HepG2 (cell line): ENCODE measurements around the gene ENTREP1. TPM values are rescaled to one million over a fixed set of nuclear protein-coding genes. Genes with fewer than 3 reads are reported as not detected.

Source experiments
- ATAC-seq: fragments of 200-7000 bp; cut with Tn5 transposase; 3 replicates; pipeline ENCODE4 v1.9.1; 2020; ENCODE audit warnings: mild to moderate bottlenecking, moderate library complexity
- Bru-seq: library from RNA; stranded (reverse); fragments of 400-500 nt; gene quantifications from one replicate; lab custom pipeline; 2021; lab: Mats Ljungman, UMichigan
- BruChase-seq, 2 experiments: library from RNA; stranded (reverse); fragments of 400-500 nt; gene quantifications; one replicate each; lab custom pipeline; 2021; lab: Mats Ljungman, UMichigan
- BruUV-seq: library from RNA; stranded (reverse); fragments of 400-500 nt; replicated peaks from 2 replicates; lab custom pipeline; 2021; lab: Mats Ljungman, UMichigan
- CTCF ChIA-PET: fragments of 300-600 bp; formaldehyde crosslinking; extraction: SDS; loops from one replicate; lab custom pipeline; 2021; ENCODE audit warnings: low total read pairs, inconsistent platforms, low intra/inter-chr PET ratio; lab: Yijun Ruan, JAX
- POLR2A ChIA-PET: fragments of 350-600 bp; sonication (Branson Sonifier 250); formaldehyde crosslinking; loops from one replicate; lab custom pipeline; 2020; ENCODE audit warnings: antibody characterized with exemption, inconsistent platforms; lab: Yijun Ruan, JAX
- DNase-seq: peaks from one replicate; pipeline ENCODE4 v3.0.0-alpha.2; 2015; ENCODE audit warnings: low spot score
- FAIRE-seq: peaks from 3 replicates; lab custom pipeline; 2011; peaks lifted over from hg19 to GRCh38; lab: Jason Lieb, UNC
- H2AFZ ChIP-seq: one replicate; pipeline ENCODE4 v1.6.1; 2011; ENCODE audit warnings: low read length, inconsistent platforms
- H3K27ac ChIP-seq: fragments of 300-600 bp; 3 replicates; pipeline ENCODE4 v1.8.0; 2011; ENCODE audit warnings: mixed run types, mild to moderate bottlenecking, mixed read lengths, low read length, inconsistent platforms; ENCODE audit not compliant: insufficient read depth; ENCODE audit errors: extremely low read length
- H3K27me3 ChIP-seq, 2 experiments: fragments of 200-600 bp in 1 of 2; 2 replicates in 1 of 2; 3 replicates in 1 of 2; pipeline versions ENCODE4 v1.6.0 to v1.8.0; 2011; ENCODE audit warnings: low read length in 2 of 2, mild to moderate bottlenecking in 2 of 2, moderate library complexity in 2 of 2, inconsistent platforms in 1 of 2; ENCODE audit not compliant: insufficient read depth in 2 of 2, control insufficient read depth in 1 of 2
- H3K36me3 ChIP-seq, 2 experiments: fragments of 200-600 bp in 1 of 2; replicated peaks in 1 of 2; 2 replicates in 1 of 2; 3 replicates in 1 of 2; pipeline versions ENCODE4 v1.5.1 to v1.8.0; 2011; ENCODE audit warnings: low read length in 2 of 2, inconsistent platforms in 1 of 2; ENCODE audit not compliant: insufficient read depth in 2 of 2, control insufficient read depth in 1 of 2
- H3K4me1 ChIP-seq: 2 replicates; pipeline ENCODE4 v1.5.1; 2012; ENCODE audit warnings: low read length, inconsistent platforms; ENCODE audit not compliant: insufficient read depth
- H3K4me2 ChIP-seq: 2 replicates; pipeline ENCODE4 v1.6.0; 2011; ENCODE audit warnings: low read depth, low read length, inconsistent platforms
- H3K4me3 ChIP-seq, 3 experiments: fragments of 200-600 bp in 1 of 3; sonication (generic), shearing (Covaris generic) in 1 of 3; replicated peaks in 1 of 3; 2 replicates each; pipeline ENCODE4 v1.5.1; 2011 to 2016; ENCODE audit warnings: low read length in 3 of 3, inconsistent platforms in 2 of 3, low read depth in 2 of 3, mild to moderate bottlenecking in 2 of 3, control low read depth in 1 of 3, mixed read lengths in 1 of 3; ENCODE audit not compliant: insufficient read depth in 1 of 3
- H3K79me2 ChIP-seq: one replicate; pipeline ENCODE4 v1.6.1; 2011; ENCODE audit warnings: low read length, inconsistent platforms; ENCODE audit not compliant: insufficient read depth
- H3K9ac ChIP-seq: 2 replicates; pipeline ENCODE4 v1.6.0; 2011; ENCODE audit warnings: mild to moderate bottlenecking, low read depth, low read length, inconsistent platforms; ENCODE audit not compliant: insufficient read depth
- H3K9me3 ChIP-seq: 2 replicates; pipeline ENCODE4 v1.5.1; 2012; ENCODE audit warnings: mild to moderate bottlenecking, low read length
- H4K20me1 ChIP-seq: 2 replicates; pipeline ENCODE4 v1.6.0; 2011; ENCODE audit warnings: inconsistent platforms, mild to moderate bottlenecking, low read length, moderate library complexity; ENCODE audit not compliant: insufficient read depth
- MTF2 ChIP-seq: sonication (generic); formaldehyde crosslinking; IDR thresholded peaks from 2 replicates; pipeline ENCODE4 v1.5.0; 2020; ENCODE audit warnings: missing genetic modification reagents, borderline replicate concordance
- NFKB2 ChIP-seq: sonication (generic); formaldehyde crosslinking; IDR thresholded peaks from 2 replicates; pipeline ENCODE4 v1.4.0; 2020; ENCODE audit warnings: missing genetic modification reagents, borderline replicate concordance
- NONO ChIP-seq, 2 experiments: fragments of 450-650 bp in 1 of 2; sonication (generic) in 1 of 2; formaldehyde crosslinking in 1 of 2; IDR thresholded peaks in 1 of 2; conservative IDR thresholded peaks in 1 of 2; 2 replicates each; pipeline versions ENCODE4 v1.6.1 to v1.8.0; 2017 to 2022; ENCODE audit warnings: mild to moderate bottlenecking in 1 of 2, missing genetic modification reagents in 1 of 2, moderate library complexity in 1 of 2
- ZNF687 ChIP-seq: sonication (generic); formaldehyde crosslinking; IDR thresholded peaks from 2 replicates; pipeline ENCODE4 v1.5.1; 2020; ENCODE audit warnings: mild to moderate bottlenecking, missing genetic modification reagents, moderate library complexity
- ZNF777 ChIP-seq: sonication (generic); formaldehyde crosslinking; IDR thresholded peaks from 2 replicates; pipeline ENCODE4 v1.4.0; 2020; ENCODE audit warnings: missing genetic modification reagents
- WGBS: methylation state at CpG from one replicate; pipeline ENCODE4 v1.1.6; 2017; ENCODE audit warnings: low lambda C conversion rate; 5-methylcytosine and 5-hydroxymethylcytosine counted together
- in situ Hi-C: cut with HindIII; loops from 2 replicates; pipeline ENCODE4 v1.10.0; 2017; ENCODE audit warnings: low pct_unique_long_range_greater_than_20kb; ENCODE audit not compliant: extremely low pct_ligation_motif_present
- intact Hi-C: fragments of 100-400 bp; cut with micrococcal nuclease; formaldehyde crosslinking; loops from one replicate; pipeline ENCODE4 v1.10.0; 2022; ENCODE audit not compliant: unreplicated experiment
- long read RNA-seq, 2 experiments: library from RNA in 1 of 2; library from polyadenylated mRNA in 1 of 2; stranded (forward) in 1 of 2; unstranded in 1 of 2; transcript quantifications; one replicate each; pipeline ENCODE4 v2.0.0, GENCODE V29; 2019 to 2022
- polyA minus RNA-seq, 3 experiments: library from RNA; depleted of rRNA, polyadenylated mRNA; stranded (reverse); fragments of >200 nt; gene quantifications; 2 replicates each; pipeline ENCODE4 v1.2.3, GENCODE V29; 2011; ENCODE audit warnings: low replicate concordance in 1 of 3
- polyA plus RNA-seq, 8 experiments: library from polyadenylated mRNA; depleted of rRNA in 3 of 8; stranded (reverse) in 7 of 8; unstranded in 1 of 8; fragments of >200 nt; fragmentation: Illumina TruSeq in 4 of 8; extraction: Trizol in 4 of 8; gene quantifications; 2 replicates each; pipeline versions ENCODE4 v1.2.1 to v1.2.3, GENCODE V29; 2011 to 2016; ENCODE audit warnings: low read depth in 4 of 8, missing spikeins in 1 of 8, mixed read lengths in 1 of 8; ENCODE audit not compliant: insufficient read depth in 1 of 8
- total RNA-seq, 5 experiments: library from RNA; depleted of rRNA; stranded (reverse); fragments of >200 nt; fragmentation: Illumina TruSeq; extraction: Trizol; gene quantifications; 2 replicates each; pipeline ENCODE4 v1.2.3, GENCODE V29; 2016; ENCODE audit warnings: low read depth in 1 of 5
- TF ChIP-seq, protein P1 (sequence below): sonication (generic); formaldehyde crosslinking; IDR thresholded peaks from 2 replicates; pipeline ENCODE4 v1.4.0; 2020; ENCODE audit warnings: missing genetic modification reagents

The ENTREP1 gene, protein sequence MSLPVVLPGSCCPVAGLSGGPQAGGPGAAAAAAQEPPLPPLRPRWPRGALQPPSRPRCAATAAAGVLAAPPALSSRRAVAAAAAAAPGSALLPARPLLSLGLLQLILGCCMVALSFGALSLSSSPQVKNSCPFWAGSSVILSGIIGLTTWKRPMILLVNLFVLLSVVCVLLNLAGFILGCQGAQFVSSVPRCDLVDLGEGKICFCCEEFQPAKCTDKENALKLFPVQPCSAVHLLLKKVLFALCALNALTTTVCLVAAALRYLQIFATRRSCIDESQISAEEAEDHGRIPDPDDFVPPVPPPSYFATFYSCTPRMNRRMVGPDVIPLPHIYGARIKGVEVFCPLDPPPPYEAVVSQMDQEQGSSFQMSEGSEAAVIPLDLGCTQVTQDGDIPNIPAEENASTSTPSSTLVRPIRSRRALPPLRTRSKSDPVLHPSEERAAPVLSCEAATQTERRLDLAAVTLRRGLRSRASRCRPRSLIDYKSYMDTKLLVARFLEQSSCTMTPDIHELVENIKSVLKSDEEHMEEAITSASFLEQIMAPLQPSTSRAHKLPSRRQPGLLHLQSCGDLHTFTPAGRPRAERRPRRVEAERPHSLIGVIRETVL
- total RNA-seq (2016; rRNA removed; fragmentation: Illumina TruSeq; extraction: Trizol) (not detected in 2 replicates), polyA plus RNA-seq (2011; rRNA removed) (not detected in 2 replicates), polyA minus RNA-seq (2011; rRNA and poly(A)+ RNA removed; ENCODE audit: low replicate concordance) (1.2 TPM in 1 of 2 replicates, not detected in the other), Bru-seq, nascent RNA (percentile 11 among the genes with signal in this experiment), BruChase-seq, experiment 1, labeled RNA remaining after a 6-hour chase (percentile 8 among the genes with signal in this experiment), BruChase-seq, experiment 2, labeled RNA remaining after a 2-hour chase (percentile 11 among the genes with signal in this experiment)
- total RNA-seq (2016; cell fraction: cytosol; rRNA removed; fragmentation: Illumina TruSeq; extraction: Trizol; ENCODE audit: low read depth), result not detected in 2 replicates
- total RNA-seq (2016; cell fraction: insoluble cytoplasmic fraction; rRNA removed; fragmentation: Illumina TruSeq; extraction: Trizol), result not detected in 2 replicates
- total RNA-seq (2016; cell fraction: membrane; rRNA removed; fragmentation: Illumina TruSeq; extraction: Trizol), result not detected in 2 replicates
- total RNA-seq (2016; cell fraction: nucleus; rRNA removed; fragmentation: Illumina TruSeq; extraction: Trizol), result not detected in 2 replicates
- polyA plus RNA-seq (2011; cell fraction: cytosol; rRNA removed), result 0.03 TPM in 1 of 2 replicates, not detected in the other
- polyA plus RNA-seq (2011; cell fraction: nucleus; rRNA removed), result 0.03 and 0.05 TPM in 2 replicates
- not detected in 2 replicates for polyA plus RNA-seq (2012)
- not detected in 2 replicates for polyA plus RNA-seq (2016; cell fraction: cytosol; fragmentation: Illumina TruSeq; extraction: Trizol; ENCODE audit: low read depth)
- 0.04 TPM in 1 of 2 replicates, not detected in the other for polyA plus RNA-seq (2016; cell fraction: insoluble cytoplasmic fraction; fragmentation: Illumina TruSeq; extraction: Trizol; ENCODE audit: low read depth)
- not detected in 2 replicates for polyA plus RNA-seq (2016; cell fraction: membrane; fragmentation: Illumina TruSeq; extraction: Trizol; ENCODE audit: low read depth)
- polyA plus RNA-seq (2016; cell fraction: nucleus; fragmentation: Illumina TruSeq; extraction: Trizol; ENCODE audit: insufficient read depth, low read depth), result not detected in 2 replicates
- polyA minus RNA-seq (2011; cell fraction: cytosol; rRNA and poly(A)+ RNA removed), result not detected in 2 replicates
- polyA minus RNA-seq (2011; cell fraction: nucleus; rRNA and poly(A)+ RNA removed), result not detected in 2 replicates
- long read RNA-seq, experiment 1, result 0 reads
- long read RNA-seq, experiment 2, result 0 reads

DNA sequence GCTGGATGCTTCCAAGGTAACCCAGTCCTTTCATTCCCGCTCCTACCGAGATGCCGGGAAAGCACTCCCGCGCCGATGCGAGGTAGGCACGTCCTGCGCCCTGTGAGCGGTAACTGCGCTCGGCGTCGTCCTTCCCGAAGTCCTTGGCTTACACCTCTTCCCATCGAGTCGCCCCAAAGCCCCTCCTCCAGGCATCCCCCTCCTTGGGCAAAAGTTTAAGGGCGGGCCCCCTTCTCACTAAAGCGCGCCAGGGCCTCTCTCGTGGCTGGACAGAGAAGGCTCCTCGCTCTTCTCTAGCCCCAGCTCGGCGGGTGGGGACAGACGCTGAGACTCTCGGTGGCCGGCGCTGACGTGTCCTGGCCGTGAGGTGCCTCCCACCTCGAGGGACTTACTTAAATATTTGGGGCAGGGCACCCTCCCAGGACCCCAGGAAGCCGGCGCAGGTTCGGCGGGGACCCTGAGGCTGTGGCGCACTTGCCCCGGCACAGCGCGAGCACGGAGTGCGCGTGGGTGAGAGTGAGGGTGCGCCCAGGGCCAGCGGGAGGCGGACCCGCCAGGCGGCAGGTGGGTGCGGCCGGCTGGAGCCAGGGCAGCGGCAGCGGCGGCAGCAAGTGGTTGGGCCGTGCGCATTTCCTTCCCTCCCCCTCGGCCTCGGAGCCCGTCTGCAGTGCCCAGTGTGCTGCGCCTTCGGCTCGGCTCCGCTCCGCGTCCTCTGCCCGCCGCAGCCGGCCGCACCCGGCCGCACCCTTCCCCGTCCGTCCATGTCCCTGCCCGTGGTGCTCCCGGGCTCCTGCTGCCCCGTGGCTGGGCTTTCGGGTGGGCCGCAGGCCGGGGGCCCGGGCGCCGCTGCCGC, at the start of gene ENTREP1:
Gene ENTREP1, plus strand, starts transcription at position 667 of the 853 bp plus-strand sequence. Its CDS starts 95 bp downstream, at position 762.
- H3K9ac ChIP-seq, result no peak within 1 kb of the TSS
- in situ Hi-C loops, result no loop called here
- 0 out of 2 replicates have a peak, but pooled peaks have one; percentile 29 for TF ChIP-seq NFKB2 (CRISPR knock-in tag)
- TF ChIP-seq ZNF687 (CRISPR knock-in tag), result peak; percentile 25; the same call in 1 of the 2 replicates
- TF ChIP-seq NONO (IDR thresholded peaks at IDR 0.05), result no peak
- TF ChIP-seq NONO (CRISPR knock-in tag; conservative IDR thresholded peaks at IDR 0.05), result no peak
- TF ChIP-seq ZNF777 (CRISPR knock-in tag), result peak; percentile 83
- peak; percentile 28; the same call in 1 of the 2 replicates for TF ChIP-seq MTF2 (CRISPR knock-in tag)
- TF ChIP-seq, protein P1, sequence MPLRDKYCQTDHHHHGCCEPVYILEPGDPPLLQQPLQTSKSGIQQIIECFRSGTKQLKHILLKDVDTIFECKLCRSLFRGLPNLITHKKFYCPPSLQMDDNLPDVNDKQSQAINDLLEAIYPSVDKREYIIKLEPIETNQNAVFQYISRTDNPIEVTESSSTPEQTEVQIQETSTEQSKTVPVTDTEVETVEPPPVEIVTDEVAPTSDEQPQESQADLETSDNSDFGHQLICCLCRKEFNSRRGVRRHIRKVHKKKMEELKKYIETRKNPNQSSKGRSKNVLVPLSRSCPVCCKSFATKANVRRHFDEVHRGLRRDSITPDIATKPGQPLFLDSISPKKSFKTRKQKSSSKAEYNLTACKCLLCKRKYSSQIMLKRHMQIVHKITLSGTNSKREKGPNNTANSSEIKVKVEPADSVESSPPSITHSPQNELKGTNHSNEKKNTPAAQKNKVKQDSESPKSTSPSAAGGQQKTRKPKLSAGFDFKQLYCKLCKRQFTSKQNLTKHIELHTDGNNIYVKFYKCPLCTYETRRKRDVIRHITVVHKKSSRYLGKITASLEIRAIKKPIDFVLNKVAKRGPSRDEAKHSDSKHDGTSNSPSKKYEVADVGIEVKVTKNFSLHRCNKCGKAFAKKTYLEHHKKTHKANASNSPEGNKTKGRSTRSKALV (CRISPR knock-in tag), result peak; percentile 84

More for the DNA sequence above, at the start of gene ENTREP1:
- Histone ChIP-seq H4K20me1 (0 out of 2 replicates have a peak, but pooled peaks cover 4% of the 10 kb centered on the region), H3K4me2 (peak within 1 kb of the TSS; percentile 73), H3K4me1 (peaks cover 8% of the 10 kb centered on the region), H3K27ac (no peak within 1 kb of the TSS), H3K79me2 (no peaks in the 10 kb centered on the region), H3K4me3 (peak within 1 kb of the TSS; percentile 42 to 64 (median 56); a peak in 5 of 6 replicates), H3K27me3 (peaks cover 7 to 55% of the 10 kb centered on the region in 2 experiments; a peak in 4 of 5 replicates), H3K9me3 (no peaks in the 10 kb centered on the region), H3K36me3 (no peaks in the 10 kb centered on the region), H2AFZ (no peak within 1 kb of the TSS)
- no TSS peak for BruUV-seq
- ChIA-PET CTCF (no interaction called here), POLR2A (no interaction called here)
- intact Hi-C loops, result no loop called here
- ATAC-seq (peak; percentile 92), FAIRE-seq (no peak), DNase-seq (no peak)
- WGBS, result 25% methylated on average over 20 of the region's 81 CpGs
